Thyroid gland (tissue), 4 donors: Measurements from ENCODE around the gene TAX1BP1. TPM values are rescaled to one million over a fixed set of nuclear protein-coding genes. Genes with fewer than 3 reads are reported as not detected.
"Not testable (repeated sequence)": the region's sequence is repeated elsewhere in the genome, so short reads cannot be mapped to it uniquely, and the experiment has no call there.

Experiments used
- DNase-seq, 2 donors: peaks; one replicate each; pipeline ENCODE4 v3.0.0-alpha.2; 2019
- H3K27ac ChIP-seq, 3 donors: fragments of 200-600 bp; sonication (generic); 1 replicate in 2 of 3; 2 replicates in 1 of 3; pipeline ENCODE4 v1.5.1; 2016 to 2019; ENCODE audit warnings: mild to moderate bottlenecking in 1 of 3, moderate library complexity in 1 of 3
- H3K27me3 ChIP-seq: fragments of 200-600 bp; sonication (generic); one replicate; pipeline ENCODE4 v1.5.1; 2019
- H3K36me3 ChIP-seq, 2 donors: fragments of 200-600 bp; sonication (generic); one replicate each; pipeline ENCODE4 v1.5.1; 2016 to 2019
- H3K4me1 ChIP-seq, 2 donors: fragments of 200-600 bp; sonication (generic); one replicate each; pipeline ENCODE4 v1.5.1; 2017 to 2019
- H3K4me3 ChIP-seq, 3 donors: fragments of 200-600 bp; sonication (generic); replicated peaks in 1 of 3; 1 replicate in 2 of 3; 2 replicates in 1 of 3; pipeline ENCODE4 v1.5.1; 2016; ENCODE audit warnings: mild to moderate bottlenecking in 1 of 3
- H3K9me3 ChIP-seq: fragments of 200-600 bp; sonication (generic); one replicate; pipeline ENCODE4 v1.5.1; 2017
- POLR2A ChIP-seq, 2 donors: fragments of 450-650 bp; IDR thresholded peaks; one replicate each; pipeline ENCODE4 v1.6.1; 2017; ENCODE audit warnings: antibody characterized with exemption in 2 of 2, mild to moderate bottlenecking in 2 of 2, moderate library complexity in 1 of 2
- WGBS, 2 donors: methylation state at CpG; one replicate each; pipeline ENCODE4 v1.1.5; 2017; 5-methylcytosine and 5-hydroxymethylcytosine counted together
- intact Hi-C: fragments of 100-400 bp; cut with DNase I; formaldehyde crosslinking; loops from one replicate; pipeline ENCODE4 v1.15.1; 2023
- total RNA-seq, 4 donors: library from RNA; depleted of rRNA; stranded (reverse); fragments of >200 nt; gene quantifications; one replicate each; pipeline ENCODE4 v1.2.3, GENCODE V29; 2016
- TF ChIP-seq, protein P1 (sequence below), 6 experiments: fragments of 200-600 bp in 3 of 6; fragments of 450-650 bp in 3 of 6; sonication (generic) in 3 of 6; IDR thresholded peaks; one replicate each; pipeline ENCODE4 v1.5.1; 2016 to 2019; ENCODE audit warnings: antibody characterized with exemption in 6 of 6, mild to moderate bottlenecking in 2 of 6, inconsistent platforms in 1 of 6, moderate library complexity in 1 of 6

TAX1BP1 gene
- total RNA-seq, 4 donors from 2014 or later, result 97.7 to 143 (median 120) TPM

- Histone ChIP-seq H3K9me3 (no peaks in the 10 kb centered on the region), H3K27ac (no peak overlapping the region), H3K4me1 (no peaks in the 10 kb centered on the region), H3K27me3 (no peaks in the 10 kb centered on the region), H3K36me3 (no peaks in the 10 kb centered on the region), H3K4me3 (no peak overlapping the region)
- 82 to 87% methylated on average over 9 of the region's 9 CpGs for WGBS, 2 donors
- intact Hi-C loops, result no loop called here
- TF ChIP-seq POLR2A (IDR thresholded peaks at IDR 0.05), result no peak
- TF ChIP-seq, protein P1, sequence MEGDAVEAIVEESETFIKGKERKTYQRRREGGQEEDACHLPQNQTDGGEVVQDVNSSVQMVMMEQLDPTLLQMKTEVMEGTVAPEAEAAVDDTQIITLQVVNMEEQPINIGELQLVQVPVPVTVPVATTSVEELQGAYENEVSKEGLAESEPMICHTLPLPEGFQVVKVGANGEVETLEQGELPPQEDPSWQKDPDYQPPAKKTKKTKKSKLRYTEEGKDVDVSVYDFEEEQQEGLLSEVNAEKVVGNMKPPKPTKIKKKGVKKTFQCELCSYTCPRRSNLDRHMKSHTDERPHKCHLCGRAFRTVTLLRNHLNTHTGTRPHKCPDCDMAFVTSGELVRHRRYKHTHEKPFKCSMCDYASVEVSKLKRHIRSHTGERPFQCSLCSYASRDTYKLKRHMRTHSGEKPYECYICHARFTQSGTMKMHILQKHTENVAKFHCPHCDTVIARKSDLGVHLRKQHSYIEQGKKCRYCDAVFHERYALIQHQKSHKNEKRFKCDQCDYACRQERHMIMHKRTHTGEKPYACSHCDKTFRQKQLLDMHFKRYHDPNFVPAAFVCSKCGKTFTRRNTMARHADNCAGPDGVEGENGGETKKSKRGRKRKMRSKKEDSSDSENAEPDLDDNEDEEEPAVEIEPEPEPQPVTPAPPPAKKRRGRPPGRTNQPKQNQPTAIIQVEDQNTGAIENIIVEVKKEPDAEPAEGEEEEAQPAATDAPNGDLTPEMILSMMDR (IDR thresholded peaks at IDR 0.05), result no peak
- no peak for DNase-seq
These were observed 102.9 kb downstream of the TAX1BP1 start for GRCh38 chr7:27842851-27843250.

DNA sequence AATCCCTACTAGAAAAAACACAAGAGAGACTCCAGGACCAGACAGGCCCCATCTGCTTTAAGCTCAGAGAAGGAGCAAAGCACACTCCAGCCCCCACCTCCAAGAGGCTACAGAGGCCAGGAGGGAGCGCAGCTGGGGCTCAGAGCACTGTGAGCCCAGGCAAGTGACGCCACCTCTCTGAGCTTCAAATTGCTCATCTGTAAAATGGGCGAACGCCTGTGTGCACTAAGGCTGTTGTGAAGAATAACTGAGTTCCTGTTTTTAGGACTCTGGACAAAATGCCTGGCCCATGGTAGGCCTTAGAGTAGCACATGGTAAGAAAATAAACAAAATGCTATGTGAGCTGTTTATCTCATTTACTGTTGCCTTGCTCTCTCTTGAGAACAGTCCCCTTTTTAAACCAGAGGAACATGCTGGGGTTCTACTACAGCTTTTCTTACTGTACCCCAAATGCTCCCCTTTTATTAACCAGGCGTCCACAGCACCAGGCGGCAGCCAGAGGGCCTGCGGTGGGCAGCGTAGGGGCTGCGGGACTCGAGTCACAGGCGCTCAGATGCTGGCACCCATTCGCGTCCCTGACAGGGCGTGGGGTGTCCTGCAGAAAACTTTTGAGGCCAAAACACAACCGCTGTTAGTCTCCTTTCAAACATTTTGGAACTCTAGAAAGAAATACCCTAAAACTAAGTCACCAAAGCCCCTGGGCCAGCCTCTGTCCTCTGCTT, 103.8 kb downstream of the TAX1BP1 start:
- Histone ChIP-seq H3K9me3 (no peaks in the 10 kb centered on the region), H3K4me3 (no peak overlapping the region), H3K27ac (no peak overlapping the region), H3K4me1 (no peaks in the 10 kb centered on the region), H3K27me3 (no peaks in the 10 kb centered on the region), H3K36me3 (no peaks in the 10 kb centered on the region)
- no peak for DNase-seq
- WGBS, 2 donors, result 96 to 97% methylated on average over 15 of the region's 15 CpGs
- intact Hi-C loops, result no loop called here
- TF ChIP-seq, protein P1 (IDR thresholded peaks at IDR 0.05), result no peak
- TF ChIP-seq POLR2A (IDR thresholded peaks at IDR 0.05), result no peak

GRCh38 chr7:27846388-27846787, 106.4 kb downstream of the TAX1BP1 start:
- H3K27me3 ChIP-seq, result no peaks in the 10 kb centered on the region
- WGBS, 2 donors, result 97 to 99% methylated on average over 3 of the region's 3 CpGs
- intact Hi-C loops, result no loop called here
- no peaks in the 10 kb centered on the region for H3K4me1 ChIP-seq
- no peak overlapping the region for H3K4me3 ChIP-seq
- H3K9me3 ChIP-seq, result no peaks in the 10 kb centered on the region
- no peaks in the 10 kb centered on the region for H3K36me3 ChIP-seq
- no peak for DNase-seq
- TF ChIP-seq POLR2A (IDR thresholded peaks at IDR 0.05), result no peak
- TF ChIP-seq, protein P1 (IDR thresholded peaks at IDR 0.05), result no peak
- H3K27ac ChIP-seq, result no peak overlapping the region

GRCh38 chr7:27850531-27850930, 110.6 kb downstream of the TAX1BP1 start:
- no peak overlapping the region for H3K27ac ChIP-seq
- no peaks in the 10 kb centered on the region for H3K36me3 ChIP-seq
- H3K27me3 ChIP-seq, result no peaks in the 10 kb centered on the region
- no peaks in the 10 kb centered on the region for H3K4me1 ChIP-seq
- TF ChIP-seq POLR2A (IDR thresholded peaks at IDR 0.05), result no peak
- TF ChIP-seq, protein P1 (IDR thresholded peaks at IDR 0.05), result no peak
- DNase-seq, result no peak
- H3K9me3 ChIP-seq, result no peaks in the 10 kb centered on the region
- no peak overlapping the region for H3K4me3 ChIP-seq
- intact Hi-C loops, result no loop called here
- 95 to 98% methylated on average over 5 of the region's 5 CpGs for WGBS, 2 donors

DNA sequence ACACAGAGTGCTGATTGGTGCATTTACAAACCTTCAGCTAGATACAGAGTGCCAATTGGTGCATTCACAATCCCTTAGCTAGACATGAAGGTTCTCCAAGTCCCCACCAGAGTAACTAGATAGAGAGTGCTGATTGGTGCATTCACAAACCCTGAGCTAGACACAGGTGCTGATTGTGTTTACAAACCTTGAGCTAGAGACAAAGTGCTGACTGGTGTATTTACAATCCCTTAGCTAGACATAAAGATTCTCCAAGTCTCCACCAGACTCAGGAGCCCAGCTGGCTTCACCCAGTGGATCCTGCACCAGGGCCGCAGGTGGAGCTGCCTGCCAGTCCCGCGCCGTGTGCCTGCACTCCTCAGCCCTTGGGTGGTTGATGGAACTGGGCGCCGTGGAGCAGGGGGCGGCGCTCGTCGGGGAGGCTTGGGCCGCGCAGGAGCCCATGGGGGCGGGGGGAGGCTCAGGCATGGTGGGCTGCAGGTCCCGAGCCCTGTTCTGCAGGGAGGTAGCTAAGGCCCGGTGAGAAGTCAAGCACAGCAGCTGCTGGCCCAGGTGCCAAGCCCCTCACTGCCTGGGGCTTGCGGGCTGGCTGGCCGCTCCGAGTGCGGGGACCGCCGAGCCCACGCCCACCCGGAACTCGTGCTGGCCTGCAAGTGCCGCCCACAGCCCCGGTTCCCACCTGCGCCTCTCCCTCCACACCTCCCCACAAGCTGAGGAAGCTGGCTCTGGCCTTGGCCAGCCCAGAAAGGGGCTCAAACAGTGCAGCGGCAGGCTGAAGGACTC, 116.9 kb downstream of the TAX1BP1 start:
- H3K27me3 ChIP-seq, H3K4me3 ChIP-seq, H3K4me1 ChIP-seq, H3K36me3 ChIP-seq, H3K9me3 ChIP-seq, DNase-seq, H3K27ac ChIP-seq, intact Hi-C loops: not testable (repeated sequence)
- 91 to 100% methylated on average over 4 to 24 of the region's 28 CpGs for WGBS, 2 donors
